Chondrocyte (in vitro differentiated cells): ENCODE measurements around the gene GRK2. TPM values are rescaled to one million over a fixed set of nuclear protein-coding genes. Genes with fewer than 3 reads are reported as not detected.

Experiments
- DNase-seq: peaks from one replicate; pipeline ENCODE4 v3.0.0; 2021; ENCODE audit warnings: mixed read lengths, low spot score
- H3K27ac Mint-ChIP-seq: one replicate; pipeline ENCODE4 v1.8.0; 2021; ENCODE audit warnings: mild to moderate bottlenecking, moderate library complexity, mixed read lengths; ENCODE audit not compliant: unreplicated experiment
- H3K27me3 Mint-ChIP-seq: 2 replicates; pipeline ENCODE4 v1.8.0; 2021; ENCODE audit warnings: low read depth, mixed read lengths
- H3K36me3 Mint-ChIP-seq: 2 replicates; pipeline ENCODE4 v1.8.0; 2021; ENCODE audit warnings: low read depth, mixed read lengths
- H3K4me1 Mint-ChIP-seq: 2 replicates; pipeline ENCODE4 v1.8.0; 2021; ENCODE audit warnings: low read depth, mild to moderate bottlenecking, mixed read lengths
- H3K4me3 Mint-ChIP-seq: one replicate; pipeline ENCODE4 v1.8.0; 2021; ENCODE audit warnings: mild to moderate bottlenecking, moderate library complexity, mixed read lengths; ENCODE audit not compliant: unreplicated experiment
- H3K9me3 Mint-ChIP-seq: 2 replicates; pipeline ENCODE4 v1.8.0; 2021; ENCODE audit warnings: low read depth, mixed read lengths
- total RNA-seq: library from RNA; stranded (reverse); gene quantifications from 3 replicates; pipeline ENCODE4 v1.2.1, GENCODE V29; 2021
- TF ChIP-seq, protein P1 (sequence below): fragments of 200-600 bp; sonication (generic); IDR thresholded peaks from 2 replicates; pipeline ENCODE4 v1.5.0; 2021; ENCODE audit warnings: antibody characterized with exemption, mild to moderate bottlenecking, moderate library complexity

GRK2 gene
- total RNA-seq, 1 donor from 2014 or later, result 38.3 TPM

DNA sequence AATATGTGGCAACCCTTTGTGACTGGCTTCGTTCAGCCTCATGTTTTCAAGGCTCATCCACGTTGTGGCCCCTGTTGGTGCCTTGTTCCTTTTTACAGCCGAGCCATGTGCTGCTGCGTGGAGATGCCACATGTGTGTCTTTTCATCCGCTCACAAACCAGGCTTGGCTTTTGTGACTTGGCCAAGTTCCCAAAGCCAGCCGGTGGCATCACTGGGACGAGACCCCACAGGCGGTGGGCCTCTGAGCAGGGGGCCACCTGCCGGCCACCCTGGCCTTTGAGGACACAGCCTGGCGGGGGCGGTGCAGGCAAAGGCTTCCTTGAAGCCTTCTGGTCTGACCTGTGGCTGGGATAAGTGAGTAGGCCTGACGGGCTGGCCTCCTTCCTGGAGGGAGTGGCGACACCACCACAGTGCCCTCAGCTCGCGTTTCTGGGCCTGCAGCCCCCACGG lies 10.5 kb downstream of the GRK2 start:
- H3K27me3 Mint-ChIP-seq, result no peaks in the 10 kb centered on the region
- peak; percentile 72 for DNase-seq
- peak overlapping the region; percentile 36 for H3K4me3 Mint-ChIP-seq
- peaks cover 24% of the 10 kb centered on the region for H3K4me1 Mint-ChIP-seq
- peak overlapping the region; percentile 51 for H3K27ac Mint-ChIP-seq
- H3K9me3 Mint-ChIP-seq, result no peaks in the 10 kb centered on the region
- TF ChIP-seq, protein P1, sequence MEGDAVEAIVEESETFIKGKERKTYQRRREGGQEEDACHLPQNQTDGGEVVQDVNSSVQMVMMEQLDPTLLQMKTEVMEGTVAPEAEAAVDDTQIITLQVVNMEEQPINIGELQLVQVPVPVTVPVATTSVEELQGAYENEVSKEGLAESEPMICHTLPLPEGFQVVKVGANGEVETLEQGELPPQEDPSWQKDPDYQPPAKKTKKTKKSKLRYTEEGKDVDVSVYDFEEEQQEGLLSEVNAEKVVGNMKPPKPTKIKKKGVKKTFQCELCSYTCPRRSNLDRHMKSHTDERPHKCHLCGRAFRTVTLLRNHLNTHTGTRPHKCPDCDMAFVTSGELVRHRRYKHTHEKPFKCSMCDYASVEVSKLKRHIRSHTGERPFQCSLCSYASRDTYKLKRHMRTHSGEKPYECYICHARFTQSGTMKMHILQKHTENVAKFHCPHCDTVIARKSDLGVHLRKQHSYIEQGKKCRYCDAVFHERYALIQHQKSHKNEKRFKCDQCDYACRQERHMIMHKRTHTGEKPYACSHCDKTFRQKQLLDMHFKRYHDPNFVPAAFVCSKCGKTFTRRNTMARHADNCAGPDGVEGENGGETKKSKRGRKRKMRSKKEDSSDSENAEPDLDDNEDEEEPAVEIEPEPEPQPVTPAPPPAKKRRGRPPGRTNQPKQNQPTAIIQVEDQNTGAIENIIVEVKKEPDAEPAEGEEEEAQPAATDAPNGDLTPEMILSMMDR, result no peak
- H3K36me3 Mint-ChIP-seq, result peaks cover 7% of the 10 kb centered on the region

DNA sequence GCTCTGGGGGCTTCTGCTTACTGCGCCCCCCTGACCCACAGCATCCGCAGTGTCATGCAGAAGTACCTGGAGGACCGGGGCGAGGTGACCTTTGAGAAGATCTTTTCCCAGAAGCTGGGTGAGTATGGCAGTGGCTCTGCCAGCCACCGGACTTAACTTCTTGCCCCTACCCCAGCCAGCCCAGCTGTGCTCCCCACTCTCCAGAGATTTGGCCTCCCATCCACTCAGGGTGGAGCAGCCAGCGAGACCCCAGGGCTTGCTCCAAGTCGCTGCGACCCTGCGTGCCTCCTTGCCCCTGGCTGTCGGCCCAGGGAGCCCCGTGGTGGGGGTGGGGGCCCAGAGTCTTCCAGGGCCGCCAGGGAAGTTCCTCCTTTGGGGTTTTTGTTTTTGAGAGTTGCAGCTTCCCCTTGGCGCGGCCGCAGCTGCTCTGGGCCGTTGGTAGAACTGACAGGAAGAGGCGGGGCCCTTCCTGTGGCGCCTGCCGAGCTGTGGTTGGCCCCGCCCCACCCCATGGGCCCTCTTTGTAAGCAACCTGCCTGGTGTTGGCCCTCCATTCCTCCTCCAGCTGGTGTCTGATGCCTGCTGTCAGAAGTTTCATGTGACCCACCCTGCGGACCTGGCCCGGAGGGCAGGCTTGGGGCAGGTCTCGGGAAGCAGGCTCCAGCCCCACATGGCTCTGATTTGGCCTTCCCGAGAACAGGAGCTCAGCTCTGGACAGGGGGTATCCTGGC lies 11.1 kb downstream of the GRK2 start:
- H3K36me3 Mint-ChIP-seq, result peaks cover 10% of the 10 kb centered on the region
- TF ChIP-seq, protein P1, result no peak
- peak; percentile 77 for DNase-seq
- H3K4me3 Mint-ChIP-seq, result peak overlapping the region; percentile 36
- H3K9me3 Mint-ChIP-seq, result no peaks in the 10 kb centered on the region
- peaks cover 22% of the 10 kb centered on the region for H3K4me1 Mint-ChIP-seq
- H3K27me3 Mint-ChIP-seq, result no peaks in the 10 kb centered on the region
- peak overlapping the region; percentile 41 for H3K27ac Mint-ChIP-seq

DNA sequence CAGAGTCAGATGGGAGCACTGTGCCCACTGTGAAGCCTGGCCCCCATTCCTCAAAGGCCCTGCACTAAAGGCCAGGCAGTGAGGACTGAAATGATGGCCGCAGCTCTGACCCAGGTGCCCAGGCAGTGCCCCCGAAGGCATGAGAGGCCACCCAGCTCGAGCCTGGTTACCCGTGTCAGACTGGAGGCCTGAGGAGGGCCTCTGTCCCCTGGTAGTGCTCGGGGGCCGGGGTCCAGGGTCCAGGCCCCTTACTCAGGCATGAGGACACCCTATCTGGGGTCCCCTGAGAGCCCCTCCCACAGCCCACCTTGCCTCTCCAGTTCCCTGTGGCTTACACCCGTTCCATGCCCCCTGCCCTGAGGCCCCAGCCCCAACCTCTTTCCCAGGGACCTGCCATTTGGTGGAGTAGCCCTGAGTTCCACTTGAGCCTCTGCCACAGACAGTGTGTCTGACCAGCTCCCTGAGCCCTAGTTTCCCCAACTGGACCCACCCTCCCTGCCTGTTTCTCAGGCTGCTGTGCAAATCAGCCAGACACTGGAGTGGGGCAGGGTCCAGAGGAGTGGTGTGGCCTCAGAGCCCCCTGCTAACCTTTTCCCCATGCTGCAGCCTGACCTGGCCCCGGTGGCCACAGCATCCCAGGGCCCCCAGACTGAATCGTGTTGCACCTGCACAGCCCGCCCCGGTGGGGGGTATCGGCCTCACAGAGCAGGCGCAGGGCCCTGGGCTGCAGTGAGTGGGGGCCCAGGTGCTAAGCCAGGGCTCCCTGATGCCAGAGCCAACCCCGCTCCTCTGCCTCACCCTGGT lies 12.1 kb downstream of the GRK2 start:
- Mint-ChIP-seq H3K4me3 (no peak overlapping the region), H3K4me1 (peaks cover 21% of the 10 kb centered on the region), H3K27me3 (no peaks in the 10 kb centered on the region), H3K36me3 (peaks cover 12% of the 10 kb centered on the region), H3K27ac (no peak overlapping the region), H3K9me3 (no peaks in the 10 kb centered on the region)
- DNase-seq, result peak; percentile 81
- TF ChIP-seq, protein P1, result no peak

DNA sequence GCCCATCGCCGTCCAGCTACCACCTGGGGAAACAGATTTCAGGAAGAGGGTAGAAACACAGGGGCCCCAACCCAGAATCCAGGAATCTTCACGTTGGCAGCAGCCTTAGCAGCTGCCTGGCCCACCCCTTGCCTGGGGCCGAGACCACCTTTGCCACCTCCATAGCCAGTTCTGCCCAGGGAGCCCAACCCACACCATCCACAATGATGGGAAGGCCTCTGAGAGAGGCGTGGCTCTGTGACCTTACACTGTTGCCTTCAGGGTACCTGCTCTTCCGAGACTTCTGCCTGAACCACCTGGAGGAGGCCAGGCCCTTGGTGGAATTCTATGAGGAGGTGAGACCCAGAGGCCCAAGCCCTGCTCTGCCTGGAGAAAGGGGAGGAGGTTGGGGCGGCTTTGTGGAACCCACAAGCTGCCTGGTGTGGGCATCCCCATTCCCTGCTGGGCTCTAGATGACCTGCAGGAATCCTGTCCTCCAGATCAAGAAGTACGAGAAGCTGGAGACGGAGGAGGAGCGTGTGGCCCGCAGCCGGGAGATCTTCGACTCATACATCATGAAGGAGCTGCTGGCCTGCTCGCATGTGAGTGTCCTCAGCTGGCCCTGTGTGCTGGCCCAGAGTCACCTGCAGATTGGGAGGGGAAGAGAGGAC lies 12.8 kb downstream of the GRK2 start:
- H3K4me3 Mint-ChIP-seq, result no peak overlapping the region
- peak; percentile 64 for DNase-seq
- peaks cover 14% of the 10 kb centered on the region for H3K4me1 Mint-ChIP-seq
- H3K36me3 Mint-ChIP-seq, result peaks cover 12% of the 10 kb centered on the region
- TF ChIP-seq, protein P1, result no peak
- H3K9me3 Mint-ChIP-seq, result no peaks in the 10 kb centered on the region
- H3K27ac Mint-ChIP-seq, result no peak overlapping the region
- no peaks in the 10 kb centered on the region for H3K27me3 Mint-ChIP-seq
